Body of pancreas (tissue), 4 donors: ENCODE data around the gene KCNH1. TPM values are rescaled to one million over a fixed set of nuclear protein-coding genes. Genes with fewer than 3 reads are reported as not detected.

Experiments used
- ATAC-seq: fragments of 150-250 bp; one replicate; pipeline ENCODE4 v1.9.1; 2016
- DNase-seq, 4 donors: peaks; one replicate each; pipeline ENCODE4 v3.0.0-alpha.2; 2019
- H3K27ac ChIP-seq, 4 donors: fragments of 200-600 bp; sonication (generic); 1 replicate in 3 of 4; 2 replicates in 1 of 4; pipeline versions ENCODE4 v1.5.1 to v1.6.1; 2016 to 2019; ENCODE audit warnings: mild to moderate bottlenecking in 1 of 4, mixed read lengths in 1 of 4, moderate library complexity in 1 of 4
- H3K27me3 ChIP-seq, 2 donors: fragments of 200-600 bp; sonication (generic); one replicate each; pipeline ENCODE4 v1.6.0; 2016; ENCODE audit warnings: mild to moderate bottlenecking in 1 of 2
- H3K36me3 ChIP-seq, 2 donors: fragments of 200-600 bp; sonication (generic); replicated peaks in 1 of 2; 2 replicates each; pipeline ENCODE4 v1.5.1; 2016; ENCODE audit warnings: low read depth in 2 of 2; ENCODE audit not compliant: insufficient read depth in 1 of 2
- H3K4me1 ChIP-seq: fragments of 200-600 bp; sonication (generic); one replicate; pipeline ENCODE4 v1.6.0; 2016
- H3K4me3 ChIP-seq, 2 donors: fragments of 200-600 bp; sonication (generic); 1 replicate in 1 of 2; 2 replicates in 1 of 2; pipeline ENCODE4 v1.5.1; 2016 to 2019
- H3K9me3 ChIP-seq, 3 donors: fragments of 200-600 bp; sonication (generic); 1 replicate in 2 of 3; 2 replicates in 1 of 3; pipeline ENCODE4 v1.5.1; 2016
- POLR2A ChIP-seq, 3 donors: fragments of 450-650 bp; IDR thresholded peaks; one replicate each; pipeline ENCODE4 v1.6.1; 2016; ENCODE audit warnings: antibody characterized with exemption in 3 of 3, mild to moderate bottlenecking in 2 of 3
- WGBS, 2 donors: methylation state at CpG; one replicate each; pipeline ENCODE4 v1.1.5; 2017; 5-methylcytosine and 5-hydroxymethylcytosine counted together
- intact Hi-C: fragments of 100-400 bp; cut with DNase I; formaldehyde crosslinking; loops from one replicate; pipeline ENCODE4 v1.15.1; 2023
- total RNA-seq, 2 donors: library from RNA; depleted of rRNA; stranded (reverse); fragments of >200 nt; gene quantifications; one replicate each; pipeline ENCODE4 v1.1.0, GENCODE V29; 2016
- TF ChIP-seq, protein P1 (sequence below), 7 experiments: fragments of 450-650 bp in 4 of 7; fragments of 200-600 bp in 3 of 7; sonication (generic) in 3 of 7; IDR thresholded peaks; one replicate each; pipeline ENCODE4 v1.5.1; 2016 to 2019; ENCODE audit warnings: antibody characterized with exemption in 7 of 7

KCNH1 gene
- total RNA-seq, 2 donors from 2014 or later, result 0.52 TPM; not detected in 1

DNA sequence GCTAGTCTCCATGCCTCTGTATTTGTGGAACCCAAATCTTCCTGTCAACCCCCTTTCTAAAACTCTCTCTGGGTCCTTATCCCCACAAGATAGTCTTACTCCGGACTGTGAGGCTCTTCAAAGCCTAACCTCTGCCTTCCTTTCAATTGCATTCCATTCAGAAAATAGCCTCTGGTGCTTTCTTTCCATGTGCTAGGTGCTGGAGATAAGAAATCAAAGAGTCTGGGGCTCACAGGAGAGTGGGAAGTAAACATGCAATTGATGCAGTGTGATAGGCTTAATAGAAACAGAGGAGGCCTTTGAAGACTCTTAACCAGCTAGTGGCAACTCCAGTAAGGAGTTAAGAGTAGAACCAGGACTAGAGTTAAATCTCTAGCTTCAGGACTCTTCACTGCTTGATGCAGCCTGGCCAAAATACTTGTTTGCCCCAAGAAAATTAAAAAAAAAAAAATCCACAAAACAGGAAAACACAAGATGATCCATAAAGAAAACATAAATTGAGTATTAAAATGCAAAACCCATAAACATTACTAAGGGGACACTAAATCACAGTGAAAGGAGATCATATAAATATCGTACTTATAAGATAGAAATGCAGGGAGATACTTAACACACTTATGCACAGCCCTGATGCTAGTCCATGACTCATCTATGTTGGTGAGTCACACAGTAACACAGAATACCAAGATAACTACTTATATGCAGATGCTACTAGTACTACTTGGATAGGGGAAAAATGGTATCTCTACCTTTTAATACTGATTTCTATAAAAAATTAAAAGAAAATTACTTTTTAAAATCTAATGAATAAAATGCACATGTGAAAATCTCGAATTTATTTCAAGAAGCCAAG, 341.5 kb downstream of the KCNH1 start:
- ATAC-seq (no peak), DNase-seq (no peak)
- H3K4me3 ChIP-seq, result no peak overlapping the region
- TF ChIP-seq POLR2A (IDR thresholded peaks at IDR 0.05), result no peak
- TF ChIP-seq, protein P1, sequence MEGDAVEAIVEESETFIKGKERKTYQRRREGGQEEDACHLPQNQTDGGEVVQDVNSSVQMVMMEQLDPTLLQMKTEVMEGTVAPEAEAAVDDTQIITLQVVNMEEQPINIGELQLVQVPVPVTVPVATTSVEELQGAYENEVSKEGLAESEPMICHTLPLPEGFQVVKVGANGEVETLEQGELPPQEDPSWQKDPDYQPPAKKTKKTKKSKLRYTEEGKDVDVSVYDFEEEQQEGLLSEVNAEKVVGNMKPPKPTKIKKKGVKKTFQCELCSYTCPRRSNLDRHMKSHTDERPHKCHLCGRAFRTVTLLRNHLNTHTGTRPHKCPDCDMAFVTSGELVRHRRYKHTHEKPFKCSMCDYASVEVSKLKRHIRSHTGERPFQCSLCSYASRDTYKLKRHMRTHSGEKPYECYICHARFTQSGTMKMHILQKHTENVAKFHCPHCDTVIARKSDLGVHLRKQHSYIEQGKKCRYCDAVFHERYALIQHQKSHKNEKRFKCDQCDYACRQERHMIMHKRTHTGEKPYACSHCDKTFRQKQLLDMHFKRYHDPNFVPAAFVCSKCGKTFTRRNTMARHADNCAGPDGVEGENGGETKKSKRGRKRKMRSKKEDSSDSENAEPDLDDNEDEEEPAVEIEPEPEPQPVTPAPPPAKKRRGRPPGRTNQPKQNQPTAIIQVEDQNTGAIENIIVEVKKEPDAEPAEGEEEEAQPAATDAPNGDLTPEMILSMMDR (IDR thresholded peaks at IDR 0.05), result no peak
- WGBS, 2 donors, result 38 to 51% methylated on average over 3 of the region's 3 CpGs
- H3K27ac ChIP-seq, result no peak overlapping the region
- no peaks in the 10 kb centered on the region for H3K9me3 ChIP-seq
- intact Hi-C loops, result no loop called here
- no peaks in the 10 kb centered on the region for H3K27me3 ChIP-seq
- no peaks in the 10 kb centered on the region for H3K4me1 ChIP-seq
- H3K36me3 ChIP-seq, result no peaks in the 10 kb centered on the region

DNA sequence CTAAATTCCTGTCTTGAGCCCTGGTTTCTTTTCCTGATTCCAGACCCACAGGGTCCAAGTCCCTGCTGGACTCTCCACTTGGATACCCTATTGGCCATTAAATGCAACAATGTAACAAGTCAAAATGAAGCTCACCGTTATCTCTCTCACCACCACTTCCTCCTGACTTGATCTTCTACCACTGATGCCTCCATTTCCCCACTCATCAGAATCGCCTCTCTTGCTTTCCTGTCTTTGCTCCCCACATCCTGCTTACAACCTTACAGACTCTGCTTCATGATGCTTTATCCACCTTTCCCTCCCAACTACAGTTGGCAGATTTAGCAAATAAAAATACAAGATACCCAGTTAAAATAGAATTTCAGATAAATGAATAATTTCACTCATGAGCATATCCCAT, 343.8 kb downstream of the KCNH1 start:
- H3K36me3 ChIP-seq, result no peaks in the 10 kb centered on the region
- ATAC-seq (no peak), DNase-seq (no peak)
- no peak overlapping the region for H3K4me3 ChIP-seq
- no peaks in the 10 kb centered on the region for H3K4me1 ChIP-seq
- 50 to 67% methylated on average over 2 of the region's 2 CpGs for WGBS, 2 donors
- no peak for TF ChIP-seq POLR2A (IDR thresholded peaks at IDR 0.05)
- TF ChIP-seq, protein P1 (IDR thresholded peaks at IDR 0.05), result no peak
- H3K27me3 ChIP-seq, result no peaks in the 10 kb centered on the region
- H3K9me3 ChIP-seq, result no peaks in the 10 kb centered on the region
- intact Hi-C loops, result no loop called here
- no peak overlapping the region for H3K27ac ChIP-seq

DNA sequence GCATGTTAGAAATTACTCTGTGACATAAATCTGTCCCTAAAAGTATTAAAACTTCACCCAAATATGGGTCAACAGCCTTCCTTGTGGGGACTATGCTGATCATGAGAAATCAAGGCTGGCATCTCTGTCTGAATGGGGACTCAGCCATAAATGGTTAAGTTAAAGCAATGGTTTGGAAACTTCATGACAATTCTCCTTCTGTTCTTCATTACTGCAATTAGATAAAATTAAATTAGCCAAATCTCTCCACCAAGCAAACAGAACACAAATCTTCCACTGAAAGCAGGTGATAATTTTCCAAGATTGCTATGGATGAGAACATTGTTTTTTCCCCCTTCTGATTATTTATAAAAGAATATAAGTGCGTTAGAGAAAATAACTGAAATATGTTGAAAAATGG, 346.1 kb downstream of the KCNH1 start:
- H3K27me3 ChIP-seq, result no peaks in the 10 kb centered on the region
- H3K4me1 ChIP-seq, result no peaks in the 10 kb centered on the region
- no peak for ATAC-seq
- no peaks in the 10 kb centered on the region for H3K36me3 ChIP-seq
- DNase-seq, result no peak
- H3K27ac ChIP-seq, result no peak overlapping the region
- H3K4me3 ChIP-seq, result no peak overlapping the region
- intact Hi-C loops, result no loop called here
- H3K9me3 ChIP-seq, result no peaks in the 10 kb centered on the region
- WGBS, 2 donors, result 74 to 77% methylated on average over 1 of the region's 1 CpG
- TF ChIP-seq, protein P1 (IDR thresholded peaks at IDR 0.05), result no peak
- TF ChIP-seq POLR2A (IDR thresholded peaks at IDR 0.05), result no peak

DNA sequence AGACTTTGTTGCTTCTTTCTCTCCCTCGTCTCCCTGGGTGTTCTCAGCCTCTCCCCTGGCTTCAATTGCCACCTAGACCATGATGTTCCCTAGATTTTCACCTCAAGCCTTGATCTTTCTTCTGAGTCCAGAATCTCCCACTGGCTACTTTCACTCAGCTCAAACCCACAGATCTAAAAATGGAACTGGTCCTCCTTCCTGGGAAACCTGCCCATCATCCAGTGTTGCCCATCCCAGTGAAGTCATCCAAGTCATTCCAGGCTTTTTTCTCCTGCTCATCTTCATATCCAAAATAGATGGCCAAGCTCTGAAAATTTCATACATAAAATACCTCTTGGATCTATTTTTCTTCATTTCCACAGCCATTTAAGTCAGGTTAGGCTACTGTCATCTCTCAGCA, 347.4 kb downstream of the KCNH1 start:
- WGBS, 2 donors, result 58 to 60% methylated on average over 1 of the region's 1 CpG
- no peaks in the 10 kb centered on the region for H3K27me3 ChIP-seq
- no peaks in the 10 kb centered on the region for H3K9me3 ChIP-seq
- intact Hi-C loops, result no loop called here
- no peak overlapping the region for H3K27ac ChIP-seq
- ATAC-seq, result no peak
- DNase-seq, result no peak
- TF ChIP-seq, protein P1 (IDR thresholded peaks at IDR 0.05), result no peak
- TF ChIP-seq POLR2A (IDR thresholded peaks at IDR 0.05), result no peak
- H3K4me3 ChIP-seq, result no peak overlapping the region
- H3K36me3 ChIP-seq, result no peaks in the 10 kb centered on the region
- no peaks in the 10 kb centered on the region for H3K4me1 ChIP-seq

DNA sequence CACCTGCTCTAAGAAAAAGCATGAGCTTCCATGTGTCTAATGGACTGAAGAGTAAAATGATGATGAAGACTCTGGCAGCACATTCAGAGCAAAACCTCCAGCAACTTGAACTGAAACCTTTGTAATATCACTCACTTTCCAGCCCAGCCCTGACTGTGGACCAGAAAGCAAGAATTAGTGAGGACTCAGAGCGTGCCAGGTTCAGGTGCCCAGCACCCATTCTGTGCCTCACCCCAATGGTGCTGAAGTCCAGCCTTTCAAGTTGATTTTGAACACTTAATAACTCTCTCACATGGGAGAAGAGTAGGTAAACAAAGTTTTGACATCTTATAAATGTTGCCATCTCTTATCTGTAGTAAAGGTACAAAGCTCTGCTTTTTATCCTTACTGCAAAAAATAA, 350.0 kb downstream of the KCNH1 start:
- TF ChIP-seq POLR2A (IDR thresholded peaks at IDR 0.05), result no peak
- H3K27me3 ChIP-seq, result no peaks in the 10 kb centered on the region
- H3K27ac ChIP-seq, result no peak overlapping the region
- no peak overlapping the region for H3K4me3 ChIP-seq
- WGBS, 2 donors, result 67 to 77% methylated on average over 1 of the region's 1 CpG
- intact Hi-C loops, result no loop called here
- H3K9me3 ChIP-seq, result no peaks in the 10 kb centered on the region
- DNase-seq, result no peak
- H3K36me3 ChIP-seq, result no peaks in the 10 kb centered on the region
- ATAC-seq, result no peak
- peaks cover 9% of the 10 kb centered on the region for H3K4me1 ChIP-seq
